Lower leg skin (tissue), 3 donors: Measurements from ENCODE around the gene CMTM1.

Experiments used
- CTCF ChIP-seq, 3 donors: fragments of 450-650 bp; IDR thresholded peaks; one replicate each; pipeline ENCODE4 v1.5.1; 2016; ENCODE audit warnings: antibody characterized with exemption in 3 of 3, mild to moderate bottlenecking in 3 of 3, moderate library complexity in 2 of 3
- POLR2A ChIP-seq, 2 donors: fragments of 450-650 bp; IDR thresholded peaks; one replicate each; pipeline ENCODE4 v1.6.1; 2016 to 2017; ENCODE audit warnings: antibody characterized with exemption in 2 of 2, mild to moderate bottlenecking in 1 of 2, moderate library complexity in 1 of 2

GRCh38 chr16:66562986-66563385, 3.3 kb upstream of the CMTM1 start:
- TF ChIP-seq CTCF (IDR thresholded peaks at IDR 0.05) (no peak), POLR2A (IDR thresholded peaks at IDR 0.05) (no peak)
